Measurements from ENCODE around the gene IMMP1L.

Gene IMMP1L

DNA sequence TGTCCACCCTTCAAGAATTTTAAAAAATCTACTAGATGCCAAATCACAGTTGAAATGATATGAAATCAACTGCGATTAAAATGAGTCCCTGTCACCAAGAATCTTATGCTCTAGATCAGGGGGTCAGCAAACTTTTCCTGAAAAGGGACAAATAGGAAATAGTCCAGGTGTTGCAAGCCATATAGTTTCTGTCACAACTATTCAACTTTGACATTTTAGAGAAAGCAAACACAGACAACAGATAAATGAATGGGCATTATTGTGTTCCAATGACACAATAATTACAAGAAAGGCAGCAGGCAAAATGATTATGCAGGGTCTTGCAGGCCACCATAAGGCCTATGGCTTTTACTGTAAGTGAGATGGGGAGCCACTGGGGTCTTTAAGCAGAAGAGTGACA lies 58.6 kb downstream of the IMMP1L start:
- TF ChIP-seq, protein P1, sequence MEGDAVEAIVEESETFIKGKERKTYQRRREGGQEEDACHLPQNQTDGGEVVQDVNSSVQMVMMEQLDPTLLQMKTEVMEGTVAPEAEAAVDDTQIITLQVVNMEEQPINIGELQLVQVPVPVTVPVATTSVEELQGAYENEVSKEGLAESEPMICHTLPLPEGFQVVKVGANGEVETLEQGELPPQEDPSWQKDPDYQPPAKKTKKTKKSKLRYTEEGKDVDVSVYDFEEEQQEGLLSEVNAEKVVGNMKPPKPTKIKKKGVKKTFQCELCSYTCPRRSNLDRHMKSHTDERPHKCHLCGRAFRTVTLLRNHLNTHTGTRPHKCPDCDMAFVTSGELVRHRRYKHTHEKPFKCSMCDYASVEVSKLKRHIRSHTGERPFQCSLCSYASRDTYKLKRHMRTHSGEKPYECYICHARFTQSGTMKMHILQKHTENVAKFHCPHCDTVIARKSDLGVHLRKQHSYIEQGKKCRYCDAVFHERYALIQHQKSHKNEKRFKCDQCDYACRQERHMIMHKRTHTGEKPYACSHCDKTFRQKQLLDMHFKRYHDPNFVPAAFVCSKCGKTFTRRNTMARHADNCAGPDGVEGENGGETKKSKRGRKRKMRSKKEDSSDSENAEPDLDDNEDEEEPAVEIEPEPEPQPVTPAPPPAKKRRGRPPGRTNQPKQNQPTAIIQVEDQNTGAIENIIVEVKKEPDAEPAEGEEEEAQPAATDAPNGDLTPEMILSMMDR (conservative IDR thresholded peaks at IDR 0.05; ENCODE audit: low read depth, low read length), result no peak
- Histone ChIP-seq H3K4me1 (ENCODE audit: low read depth, poor library complexity, severe bottlenecking) (no peaks in the 10 kb centered on the region), H3K36me3 (ENCODE audit: insufficient read depth) (no peaks in the 10 kb centered on the region), H3K9ac (no peak overlapping the region), H3K27me3 (ENCODE audit: insufficient read depth, low read depth) (no peaks in the 10 kb centered on the region), H3K4me2 (no peak overlapping the region), H4K20me1 (ENCODE audit: insufficient read depth) (no peaks in the 10 kb centered on the region), H3K79me2 (ENCODE audit: insufficient read depth, low read depth) (no peaks in the 10 kb centered on the region), H3K4me3 (IDR thresholded peaks at IDR 0.05; ENCODE audit: insufficient read depth, low read depth, low read length) (no peak overlapping the region), H3K27ac (no peak overlapping the region), H2AFZ (ENCODE audit: low read depth) (no peak overlapping the region)

DNA sequence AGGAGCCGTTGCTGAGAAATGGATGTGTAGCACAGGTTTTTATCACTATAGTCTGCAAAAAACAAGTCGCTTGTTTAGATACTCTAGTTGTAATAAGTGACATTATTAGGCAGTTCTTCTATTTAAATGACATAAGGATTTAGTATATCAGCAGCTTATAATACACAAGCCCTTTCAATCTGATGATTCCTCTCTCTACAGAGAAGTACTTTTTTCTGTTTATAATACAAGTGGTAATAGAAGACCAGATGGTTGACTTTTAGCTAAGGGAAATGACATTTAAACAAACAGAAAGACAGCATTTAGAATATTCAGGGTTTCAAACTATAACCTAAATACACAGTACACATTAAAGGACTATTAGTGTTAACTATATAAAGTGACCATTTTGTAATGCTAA lies 60.4 kb downstream of the IMMP1L start:
- no peak overlapping the region for H3K4me2 ChIP-seq
- H3K4me3 ChIP-seq (IDR thresholded peaks at IDR 0.05; ENCODE audit: insufficient read depth, low read depth, low read length), result no peak overlapping the region
- no peak overlapping the region for H2AFZ ChIP-seq (ENCODE audit: low read depth)
- no peak overlapping the region for H3K27ac ChIP-seq
- no peaks in the 10 kb centered on the region for H3K36me3 ChIP-seq (ENCODE audit: insufficient read depth)
- H3K27me3 ChIP-seq (ENCODE audit: insufficient read depth, low read depth), result no peaks in the 10 kb centered on the region
- no peak overlapping the region for H3K9ac ChIP-seq
- TF ChIP-seq, protein P1 (conservative IDR thresholded peaks at IDR 0.05; ENCODE audit: low read depth, low read length), result no peak
- no peaks in the 10 kb centered on the region for H3K79me2 ChIP-seq (ENCODE audit: insufficient read depth, low read depth)
- no peaks in the 10 kb centered on the region for H3K4me1 ChIP-seq (ENCODE audit: low read depth, poor library complexity, severe bottlenecking)
- no peaks in the 10 kb centered on the region for H4K20me1 ChIP-seq (ENCODE audit: insufficient read depth)

DNA sequence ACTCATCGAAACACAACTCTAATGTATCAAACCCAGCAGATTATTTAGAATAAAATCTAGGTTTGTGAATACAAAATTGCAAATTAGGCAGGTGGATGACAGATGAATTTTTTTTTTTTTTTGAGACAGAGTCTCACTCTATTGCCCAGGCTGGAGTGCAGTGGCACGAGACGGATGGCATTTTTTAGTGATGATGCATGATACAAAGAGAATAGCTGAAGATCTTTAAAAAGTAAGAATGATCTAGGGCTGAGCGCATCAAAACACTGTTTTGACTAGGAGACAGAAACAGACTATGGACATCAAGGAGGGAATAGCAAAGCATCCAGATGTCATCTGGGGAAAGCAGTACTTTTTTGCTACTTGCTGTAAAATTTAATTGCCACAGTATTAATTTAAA lies 63.8 kb downstream of the IMMP1L start:
- no peak overlapping the region for H3K4me3 ChIP-seq (IDR thresholded peaks at IDR 0.05; ENCODE audit: insufficient read depth, low read depth, low read length)
- no peak overlapping the region for H3K27ac ChIP-seq
- TF ChIP-seq, protein P1 (conservative IDR thresholded peaks at IDR 0.05; ENCODE audit: low read depth, low read length), result no peak
- H4K20me1 ChIP-seq (ENCODE audit: insufficient read depth), result no peaks in the 10 kb centered on the region
- no peak overlapping the region for H3K9ac ChIP-seq
- H3K4me2 ChIP-seq, result no peak overlapping the region
- no peaks in the 10 kb centered on the region for H3K36me3 ChIP-seq (ENCODE audit: insufficient read depth)
- H3K27me3 ChIP-seq (ENCODE audit: insufficient read depth, low read depth), result no peaks in the 10 kb centered on the region
- H2AFZ ChIP-seq (ENCODE audit: low read depth), result no peak overlapping the region
- H3K79me2 ChIP-seq (ENCODE audit: insufficient read depth, low read depth), result no peaks in the 10 kb centered on the region
- H3K4me1 ChIP-seq (ENCODE audit: low read depth, poor library complexity, severe bottlenecking), result no peaks in the 10 kb centered on the region

DNA sequence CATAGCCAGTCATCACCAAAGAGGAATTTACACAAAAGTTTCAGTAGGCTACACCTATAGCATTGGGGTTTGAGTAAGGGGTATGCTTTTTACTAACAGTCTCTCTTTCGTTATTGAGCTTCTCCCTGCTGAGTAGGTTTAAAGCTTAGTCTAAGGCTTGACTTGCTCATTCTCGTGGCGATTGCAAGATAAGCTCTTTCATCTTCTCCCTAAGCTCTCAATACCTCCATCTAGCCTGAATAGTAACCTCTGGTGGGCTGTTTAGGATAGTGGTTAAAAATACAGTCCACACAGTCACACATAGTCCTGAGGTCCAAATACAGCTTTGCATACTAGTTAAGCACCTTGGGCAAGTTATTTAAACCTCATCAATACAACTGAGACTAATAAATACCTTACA lies 65.6 kb downstream of the IMMP1L start:
- no peaks in the 10 kb centered on the region for H3K27me3 ChIP-seq (ENCODE audit: insufficient read depth, low read depth)
- H2AFZ ChIP-seq (ENCODE audit: low read depth), result no peak overlapping the region
- no peaks in the 10 kb centered on the region for H4K20me1 ChIP-seq (ENCODE audit: insufficient read depth)
- no peaks in the 10 kb centered on the region for H3K36me3 ChIP-seq (ENCODE audit: insufficient read depth)
- H3K4me1 ChIP-seq (ENCODE audit: low read depth, poor library complexity, severe bottlenecking), result no peaks in the 10 kb centered on the region
- no peak overlapping the region for H3K27ac ChIP-seq
- TF ChIP-seq, protein P1 (conservative IDR thresholded peaks at IDR 0.05; ENCODE audit: low read depth, low read length), result no peak
- no peak overlapping the region for H3K4me3 ChIP-seq (IDR thresholded peaks at IDR 0.05; ENCODE audit: insufficient read depth, low read depth, low read length)
- H3K9ac ChIP-seq, result no peak overlapping the region
- no peaks in the 10 kb centered on the region for H3K79me2 ChIP-seq (ENCODE audit: insufficient read depth, low read depth)
- no peak overlapping the region for H3K4me2 ChIP-seq

DNA sequence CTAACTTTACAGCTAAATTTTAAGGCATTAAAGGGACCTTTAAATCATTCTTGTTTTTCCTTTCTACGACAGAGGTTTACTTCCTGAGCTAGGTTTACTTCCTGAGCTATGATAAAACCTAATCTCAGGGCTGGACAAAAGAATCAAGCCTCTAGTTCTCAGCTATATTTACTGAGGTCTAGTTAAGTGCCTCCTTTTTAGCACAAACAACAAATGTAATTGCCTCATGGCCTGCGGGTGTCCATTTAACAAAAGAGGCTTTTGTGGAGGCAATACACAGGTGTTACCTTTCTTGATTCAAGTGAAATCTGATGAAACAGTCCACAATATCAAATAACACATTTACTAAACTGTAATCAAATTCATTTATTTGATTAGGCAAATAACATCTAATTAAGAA lies 67.3 kb downstream of the IMMP1L start:
- TF ChIP-seq, protein P1 (conservative IDR thresholded peaks at IDR 0.05; ENCODE audit: low read depth, low read length), result no peak
- no peak overlapping the region for H3K4me3 ChIP-seq (IDR thresholded peaks at IDR 0.05; ENCODE audit: insufficient read depth, low read depth, low read length)
- H4K20me1 ChIP-seq (ENCODE audit: insufficient read depth), result no peaks in the 10 kb centered on the region
- H3K36me3 ChIP-seq (ENCODE audit: insufficient read depth), result no peaks in the 10 kb centered on the region
- H3K9ac ChIP-seq, result no peak overlapping the region
- no peak overlapping the region for H3K27ac ChIP-seq
- no peak overlapping the region for H3K4me2 ChIP-seq
- H2AFZ ChIP-seq (ENCODE audit: low read depth), result no peak overlapping the region
- no peaks in the 10 kb centered on the region for H3K79me2 ChIP-seq (ENCODE audit: insufficient read depth, low read depth)
- no peaks in the 10 kb centered on the region for H3K4me1 ChIP-seq (ENCODE audit: low read depth, poor library complexity, severe bottlenecking)
- H3K27me3 ChIP-seq (ENCODE audit: insufficient read depth, low read depth), result no peaks in the 10 kb centered on the region

Data from KMS-11 (cell line).